Measurements from ENCODE around the gene SUSD2. TPM values are rescaled to one million over a fixed set of nuclear protein-coding genes. Genes with fewer than 3 reads are reported as not detected.

The SUSD2 gene
- total and polyA plus RNA-seq, 2 of the 8 experiments (the other 6 are each of a cell fraction or from before 2014, with no cell fraction given): 2.0 to 4.8 TPM

GRCh38 chr22:24207264-24208011, 26.2 kb downstream of the SUSD2 start:
- H3K9me3 ChIP-seq (ENCODE audit: insufficient read depth in 2 of 2, low read depth in 1 of 2, low read length in 1 of 2): peaks cover 0 to 5% of the 10 kb centered on the region in 2 experiments; a peak in 2 of 4 replicates
- no peak overlapping the region for H3K4ac ChIP-seq (replicated peaks; ENCODE audit: insufficient read length, low read depth, low read length)
- no peaks in the 10 kb centered on the region for H3K79me2 ChIP-seq (ENCODE audit: control insufficient read depth in 1 of 2, insufficient read depth in 2 of 2, low read length in 2 of 2)
- H2BK5ac ChIP-seq (ENCODE audit: low read depth, low read length): no peak overlapping the region
- DNase-seq (ENCODE audit: low read depth in 1 of 2, low spot score in 2 of 2) (no peak), FAIRE-seq (no peak)
- H3K79me1 ChIP-seq (ENCODE audit: low read depth, low read length): no peaks in the 10 kb centered on the region
- H4K8ac ChIP-seq (ENCODE audit: extremely low read depth, insufficient read depth, low read length): no peak overlapping the region
- no peak overlapping the region for H2BK12ac ChIP-seq (ENCODE audit: low read depth, low read length)
- peaks cover 0 to 5% (median under 1%) of the 10 kb centered on the region in 4 experiments; a peak in 1 of 7 replicates for H3K4me1 ChIP-seq (replicated peaks in 1 of 4; ENCODE audit: control insufficient read depth in 3 of 4, insufficient read depth in 4 of 4, low read length in 3 of 4)
- no peak overlapping the region for H2AK5ac ChIP-seq (ENCODE audit: low read depth, low read length)
- no peaks in the 10 kb centered on the region for H3K36me3 ChIP-seq (ENCODE audit: control insufficient read depth in 2 of 4, insufficient read depth in 4 of 4, low read length in 3 of 4)
- no peak overlapping the region for H3K18ac ChIP-seq (ENCODE audit: extremely low read depth, low read length)
- H3K56ac ChIP-seq (replicated peaks; ENCODE audit: insufficient read length, low read depth, low read length): no peak overlapping the region
- CTCF ChIA-PET (ENCODE audit: partially characterized antibody): interaction anchor here (1.0 to 3.2 kb wide), 4 partner anchors 18 to 36 kb away, joined by 3 to 17 read pairs (median 6); no protein-coding TSS in a partner anchor
- H2BK20ac ChIP-seq (ENCODE audit: low read length): no peak overlapping the region; the same call in 1 of the 2 replicates
- no peak overlapping the region for H2BK15ac ChIP-seq (ENCODE audit: low read length)
- no peak overlapping the region for H3K23ac ChIP-seq (ENCODE audit: insufficient read length)
- no peak overlapping the region for H3K14ac ChIP-seq (ENCODE audit: insufficient read length)
- no peak overlapping the region for H3K4me2 ChIP-seq (ENCODE audit: insufficient read depth in 1 of 2, low read depth in 2 of 2, low read length in 2 of 2)
- peak overlapping the region; percentile 39 for H2BK120ac ChIP-seq (replicated peaks; ENCODE audit: low read depth, low read length)
- no peaks in the 10 kb centered on the region for H3K23me2 ChIP-seq (ENCODE audit: low read depth, low read length)
- H3K27me3 ChIP-seq (replicated peaks in 1 of 4; ENCODE audit: control insufficient read depth in 3 of 4, extremely low read depth in 1 of 4, insufficient read depth in 3 of 4, low read length in 3 of 4): no peaks in the 10 kb centered on the region
- H2AFZ ChIP-seq (ENCODE audit: low read length): peak overlapping the region; percentile 13; the same call in 1 of the 2 replicates
- 85% methylated on average over 8 of the region's 8 CpGs; no CpG with 5 or more reads in 1 of the 2 experiments for WGBS, 2 experiments (ENCODE audit: extremely low coverage in 1 of 2, insufficient coverage in 1 of 2, insufficient read length in 1 of 2, insufficient replicate concordance in 2 of 2, low coverage in 1 of 2, low lambda C conversion rate in 2 of 2, missing lambda C conversion rate in 1 of 2)
- H4K91ac ChIP-seq (replicated peaks; ENCODE audit: insufficient read length, low read length): no peak overlapping the region
- no peak overlapping the region for H4K5ac ChIP-seq (ENCODE audit: insufficient read length, low read depth, low read length)
- H3K27ac ChIP-seq (ENCODE audit: low read depth, low read length): no peak overlapping the region
- POLR2A ChIA-PET (ENCODE audit: partially characterized antibody): no interaction called here
- no peak overlapping the region for H3K9ac ChIP-seq (replicated peaks in 1 of 4; ENCODE audit: extremely low read depth in 1 of 4, low read depth in 3 of 4, low read length in 3 of 4)
- no peaks in the 10 kb centered on the region for H4K20me1 ChIP-seq (replicated peaks in 1 of 2; ENCODE audit: control insufficient read depth in 1 of 2, insufficient read depth in 2 of 2, low read length in 2 of 2)
- H3K4me3 ChIP-seq (ENCODE audit: extremely low read depth in 1 of 4, insufficient read depth in 2 of 4, low read depth in 3 of 4, low read length in 4 of 4): no peak overlapping the region
- no peak for TF ChIP-seq EGR1 (IDR thresholded peaks at IDR 0.05; ENCODE audit: borderline replicate concordance, low read depth, low read length)
- no peak for TF ChIP-seq TAF7 (optimal IDR thresholded peaks at IDR 0.05; ENCODE audit: borderline replicate concordance, low read depth, low read length)
- no peak for TF ChIP-seq GABPA (IDR thresholded peaks at IDR 0.05; ENCODE audit: borderline replicate concordance, insufficient read depth, low read length)
- TF ChIP-seq HDAC6 (IDR thresholded peaks at IDR 0.05; ENCODE audit: low read depth, low read length): no peak
- TF ChIP-seq KDM4A (IDR thresholded peaks at IDR 0.05; ENCODE audit: low read depth, low read length, severe bottlenecking): no peak
- TF ChIP-seq MAX (IDR thresholded peaks at IDR 0.05): no peak
- TF ChIP-seq TAF1 (IDR thresholded peaks at IDR 0.05; ENCODE audit: low read depth, low read length): no peak
- TF ChIP-seq TBP (IDR thresholded peaks at IDR 0.05; ENCODE audit: low read depth, low read length): no peak
- no peak for TF ChIP-seq USF2 (IDR thresholded peaks at IDR 0.05; ENCODE audit: low read length)
- no peak for TF ChIP-seq ASH2L (IDR thresholded peaks at IDR 0.05; ENCODE audit: low read length)
- TF ChIP-seq SAP30 (IDR thresholded peaks at IDR 0.05; ENCODE audit: insufficient read depth, insufficient replicate concordance, low read length): no peak
